Vagina (tissue), 2 donors: ENCODE data around the gene SCYL2. TPM values are rescaled to one million over a fixed set of nuclear protein-coding genes. Genes with fewer than 3 reads are reported as not detected.

ENCODE experiments used
- DNase-seq, 2 donors: peaks; one replicate each; pipeline ENCODE4 v3.0.0-alpha.2; 2017; ENCODE audit errors: extremely low spot score in 2 of 2
- H3K27ac ChIP-seq: fragments of 200-600 bp; sonication (generic); one replicate; pipeline ENCODE4 v1.5.1; 2019
- H3K27me3 ChIP-seq: fragments of 200-600 bp; sonication (generic); one replicate; pipeline ENCODE4 v1.5.1; 2019
- H3K36me3 ChIP-seq, 2 donors: fragments of 200-600 bp; sonication (generic); one replicate each; pipeline ENCODE4 v1.5.1; 2017 to 2019
- H3K4me1 ChIP-seq: fragments of 200-600 bp; sonication (generic); one replicate; pipeline ENCODE4 v1.5.1; 2019
- H3K4me3 ChIP-seq, 2 donors: fragments of 200-600 bp; sonication (generic); 1 replicate in 1 of 2; 2 replicates in 1 of 2; pipeline ENCODE4 v1.5.1; 2016 to 2019
- H3K9me3 ChIP-seq: fragments of 200-600 bp; sonication (generic); one replicate; pipeline ENCODE4 v1.5.1; 2019
- POLR2A ChIP-seq, 2 donors: fragments of 450-650 bp; IDR thresholded peaks; one replicate each; pipeline ENCODE4 v1.6.1; 2017; ENCODE audit warnings: antibody characterized with exemption in 2 of 2, mild to moderate bottlenecking in 2 of 2, moderate library complexity in 2 of 2
- POLR2AphosphoS5 ChIP-seq, 2 donors: sonication (generic); formaldehyde crosslinking; IDR thresholded peaks; one replicate each; pipeline ENCODE4 v1.9.0; 2017; ENCODE audit warnings: antibody characterized with exemption in 2 of 2, mild to moderate bottlenecking in 2 of 2, low read depth in 1 of 2; ENCODE audit not compliant: insufficient read depth in 1 of 2
- intact Hi-C: fragments of 100-400 bp; cut with DNase I; formaldehyde crosslinking; loops from one replicate; pipeline ENCODE4 v1.15.1; 2023
- total RNA-seq: library from RNA; depleted of rRNA; stranded (reverse); fragments of >200 nt; gene quantifications from one replicate; pipeline ENCODE4 v1.2.3, GENCODE V29; 2016
- TF ChIP-seq, protein P1 (sequence below), 3 experiments: fragments of 450-650 bp in 2 of 3; fragments of 200-600 bp in 1 of 3; sonication (generic) in 1 of 3; IDR thresholded peaks; one replicate each; pipeline ENCODE4 v1.5.1; 2017 to 2019; ENCODE audit warnings: antibody characterized with exemption in 3 of 3, mild to moderate bottlenecking in 2 of 3, moderate library complexity in 2 of 3

SCYL2 gene
- total RNA-seq, 1 donor from 2014 or later: 48.1 TPM

- Histone ChIP-seq H3K4me3 (no peak overlapping the region), H3K9me3 (no peaks in the 10 kb centered on the region), H3K36me3 (no peaks in the 10 kb centered on the region), H3K27me3 (no peaks in the 10 kb centered on the region), H3K27ac (no peak overlapping the region), H3K4me1 (peaks cover 10% of the 10 kb centered on the region)
- no peak for DNase-seq
- intact Hi-C loops: no loop called here
- no peak for TF ChIP-seq POLR2AphosphoS5 (IDR thresholded peaks at IDR 0.05; ENCODE audit: insufficient read depth in 1 of 2, low read depth in 1 of 2)
Measured at GRCh38 chr12:100238801-100239200, 28.2 kb upstream of the SCYL2 start.

DNA sequence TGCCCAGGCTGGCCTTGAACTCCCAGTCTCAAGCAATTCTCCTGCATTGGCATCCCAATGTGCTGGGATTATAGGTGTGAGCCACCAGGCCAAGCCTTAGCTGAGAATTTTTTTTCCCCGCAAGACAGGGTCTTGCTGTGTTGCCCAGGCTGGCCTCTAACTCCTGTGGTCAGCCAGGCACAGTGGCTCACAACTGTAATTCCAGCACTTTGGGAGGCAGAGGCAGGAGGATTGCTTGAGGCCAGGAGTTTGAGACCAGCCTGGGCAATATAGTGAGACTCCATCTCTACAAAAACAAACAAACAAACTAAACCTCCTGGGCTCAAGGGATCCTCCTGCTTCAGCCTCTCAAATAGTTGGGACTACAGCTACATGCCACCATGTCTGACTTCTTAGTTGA, 27.4 kb upstream of the SCYL2 start:
- no peak for DNase-seq
- intact Hi-C loops: no loop called here

GRCh38 chr12:100243137-100243536, 23.8 kb upstream of the SCYL2 start:
- Histone ChIP-seq H3K4me3 (no peak overlapping the region), H3K36me3 (no peaks in the 10 kb centered on the region), H3K27me3 (no peaks in the 10 kb centered on the region), H3K27ac (no peak overlapping the region), H3K4me1 (no peaks in the 10 kb centered on the region), H3K9me3 (no peaks in the 10 kb centered on the region)
- TF ChIP-seq, protein P1, sequence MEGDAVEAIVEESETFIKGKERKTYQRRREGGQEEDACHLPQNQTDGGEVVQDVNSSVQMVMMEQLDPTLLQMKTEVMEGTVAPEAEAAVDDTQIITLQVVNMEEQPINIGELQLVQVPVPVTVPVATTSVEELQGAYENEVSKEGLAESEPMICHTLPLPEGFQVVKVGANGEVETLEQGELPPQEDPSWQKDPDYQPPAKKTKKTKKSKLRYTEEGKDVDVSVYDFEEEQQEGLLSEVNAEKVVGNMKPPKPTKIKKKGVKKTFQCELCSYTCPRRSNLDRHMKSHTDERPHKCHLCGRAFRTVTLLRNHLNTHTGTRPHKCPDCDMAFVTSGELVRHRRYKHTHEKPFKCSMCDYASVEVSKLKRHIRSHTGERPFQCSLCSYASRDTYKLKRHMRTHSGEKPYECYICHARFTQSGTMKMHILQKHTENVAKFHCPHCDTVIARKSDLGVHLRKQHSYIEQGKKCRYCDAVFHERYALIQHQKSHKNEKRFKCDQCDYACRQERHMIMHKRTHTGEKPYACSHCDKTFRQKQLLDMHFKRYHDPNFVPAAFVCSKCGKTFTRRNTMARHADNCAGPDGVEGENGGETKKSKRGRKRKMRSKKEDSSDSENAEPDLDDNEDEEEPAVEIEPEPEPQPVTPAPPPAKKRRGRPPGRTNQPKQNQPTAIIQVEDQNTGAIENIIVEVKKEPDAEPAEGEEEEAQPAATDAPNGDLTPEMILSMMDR (IDR thresholded peaks at IDR 0.05): no peak
- no peak for TF ChIP-seq POLR2A (IDR thresholded peaks at IDR 0.05)
- TF ChIP-seq POLR2AphosphoS5 (IDR thresholded peaks at IDR 0.05; ENCODE audit: insufficient read depth in 1 of 2, low read depth in 1 of 2): no peak
- no peak for DNase-seq
- intact Hi-C loops: no loop called here

More for the DNA sequence above, 27.4 kb upstream of the SCYL2 start:
- Histone ChIP-seq H3K36me3 (no peaks in the 10 kb centered on the region), H3K4me3 (no peak overlapping the region), H3K4me1 (peaks cover 2% of the 10 kb centered on the region), H3K27me3 (no peaks in the 10 kb centered on the region), H3K27ac (no peak overlapping the region), H3K9me3 (no peaks in the 10 kb centered on the region)
- TF ChIP-seq POLR2AphosphoS5 (IDR thresholded peaks at IDR 0.05; ENCODE audit: insufficient read depth in 1 of 2, low read depth in 1 of 2): no peak
- TF ChIP-seq POLR2A (IDR thresholded peaks at IDR 0.05): no peak
- TF ChIP-seq, protein P1 (IDR thresholded peaks at IDR 0.05): no peak

DNA sequence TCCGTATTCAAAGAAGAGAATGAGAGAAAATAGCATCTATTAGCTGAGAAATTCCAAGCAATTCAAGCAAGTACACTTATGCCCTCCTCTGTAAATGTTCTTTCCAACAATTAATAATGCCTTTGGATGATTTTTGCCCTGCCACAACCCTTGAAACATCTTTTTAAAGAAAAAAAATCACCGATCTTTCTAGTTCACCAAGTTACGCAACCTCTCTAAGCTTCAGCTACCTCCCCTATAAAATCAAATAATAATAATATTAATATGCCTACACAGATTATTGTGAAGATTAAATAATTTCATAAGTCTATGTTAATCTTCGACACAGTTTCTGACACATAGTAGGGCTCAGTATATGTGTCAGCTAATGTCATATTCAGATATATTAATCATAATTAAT, 19.2 kb upstream of the SCYL2 start:
- no peak for TF ChIP-seq POLR2A (IDR thresholded peaks at IDR 0.05)
- no peak for TF ChIP-seq POLR2AphosphoS5 (IDR thresholded peaks at IDR 0.05; ENCODE audit: insufficient read depth in 1 of 2, low read depth in 1 of 2)
- TF ChIP-seq, protein P1 (IDR thresholded peaks at IDR 0.05): no peak
- no peaks in the 10 kb centered on the region for H3K4me1 ChIP-seq
- H3K27ac ChIP-seq: no peak overlapping the region
- H3K9me3 ChIP-seq: no peaks in the 10 kb centered on the region
- H3K36me3 ChIP-seq: no peaks in the 10 kb centered on the region
- H3K27me3 ChIP-seq: no peaks in the 10 kb centered on the region
- intact Hi-C loops: no loop called here
- H3K4me3 ChIP-seq: no peak overlapping the region
- DNase-seq: no peak

DNA sequence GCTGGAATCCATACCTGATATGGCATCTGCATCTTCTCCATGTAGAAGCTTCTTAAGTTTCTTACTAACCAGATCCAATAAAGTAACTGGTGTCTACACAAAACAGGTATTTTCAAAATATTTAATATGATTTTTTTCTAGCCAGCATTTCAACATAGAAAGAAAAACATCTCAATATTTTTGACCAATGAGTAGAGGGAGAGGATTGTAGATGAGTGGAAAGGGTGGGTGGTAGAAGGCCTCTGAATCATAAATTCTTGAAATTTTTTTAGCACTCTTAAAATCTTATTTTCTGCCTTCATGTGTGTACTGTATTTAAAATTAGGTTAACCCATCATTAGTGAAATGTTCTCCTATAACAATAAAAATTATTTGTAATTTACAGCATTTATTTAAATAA, 18.1 kb upstream of the SCYL2 start:
- Histone ChIP-seq H3K27ac (no peak overlapping the region), H3K36me3 (no peaks in the 10 kb centered on the region), H3K27me3 (no peaks in the 10 kb centered on the region), H3K9me3 (no peaks in the 10 kb centered on the region), H3K4me1 (no peaks in the 10 kb centered on the region), H3K4me3 (no peak overlapping the region)
- no peak for DNase-seq
- intact Hi-C loops: no loop called here
- TF ChIP-seq, protein P1 (IDR thresholded peaks at IDR 0.05): no peak
- TF ChIP-seq POLR2A (IDR thresholded peaks at IDR 0.05) (no peak), POLR2AphosphoS5 (IDR thresholded peaks at IDR 0.05; ENCODE audit: insufficient read depth in 1 of 2, low read depth in 1 of 2) (no peak)
